HEK293T (cell line): ENCODE results near the gene ITGA4.

Source experiments
- ARNT ChIP-seq: fragments of 450-650 bp; IDR thresholded peaks from 2 replicates; pipeline ENCODE4 v1.6.1; 2017; ENCODE audit warnings: mild to moderate bottlenecking
- BHLHE40 ChIP-seq: fragments of 450-650 bp; IDR thresholded peaks from 2 replicates; pipeline ENCODE4 v1.6.1; 2016; ENCODE audit warnings: mild to moderate bottlenecking, moderate library complexity, borderline replicate concordance
- FOXA1 ChIP-seq: fragments of 450-650 bp; IDR thresholded peaks from 2 replicates; pipeline ENCODE4 v1.6.1; 2016; ENCODE audit warnings: mild to moderate bottlenecking
- FOXK2 ChIP-seq: fragments of 450-650 bp; IDR thresholded peaks from 2 replicates; pipeline ENCODE4 v1.6.1; 2016; ENCODE audit warnings: mild to moderate bottlenecking

DNA sequence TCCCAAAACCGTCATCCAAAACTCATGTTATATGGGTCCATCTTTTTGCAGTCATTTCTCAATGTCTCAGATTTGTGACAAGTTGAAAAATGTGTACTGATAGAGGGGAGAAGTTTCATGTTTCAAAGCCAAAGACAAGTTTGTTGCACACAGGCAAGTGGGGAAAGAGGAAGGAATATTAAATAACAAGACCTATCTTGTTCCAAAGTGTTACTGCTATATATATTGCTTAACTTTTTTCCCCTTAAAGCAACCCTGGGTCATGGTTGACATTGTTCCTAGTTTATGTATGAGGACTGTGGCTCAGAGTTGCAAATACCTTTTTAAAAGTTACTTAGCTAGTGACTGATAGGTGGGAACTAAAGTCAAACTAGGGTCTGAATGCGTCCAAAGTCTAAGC, 1.7 kb downstream of the ITGA4 start:
- TF ChIP-seq FOXK2 (no peak), ARNT (no peak), FOXA1 (no peak), BHLHE40 (no peak)
